Adrenal gland (tissue), 12 donors: ENCODE data around the gene AFM. TPM values are rescaled to one million over a fixed set of nuclear protein-coding genes. Genes with fewer than 3 reads are reported as not detected.
A peak's percentile ranks its signal among the peaks of the same experiment; 100 is the strongest.

Experiments used
- DNase-seq, 7 donors: peaks; one replicate each; pipeline ENCODE4 v3.0.0-alpha.2; 2019 to 2020
- H3K27ac ChIP-seq, 5 donors: fragments of 200-600 bp; sonication (generic) in 4 of 5; 1 replicate in 3 of 5; 2 replicates in 2 of 5; pipeline versions ENCODE4 v1.5.1 to v1.8.0; 2016 to 2020; ENCODE audit warnings: mild to moderate bottlenecking in 1 of 5
- H3K27me3 ChIP-seq: fragments of 200-600 bp; 2 replicates; pipeline ENCODE4 v1.8.0; 2021
- H3K36me3 ChIP-seq, 2 donors: fragments of 200-600 bp; replicated peaks in 1 of 2; 1 replicate in 1 of 2; 2 replicates in 1 of 2; pipeline versions ENCODE4 v1.5.1 to v1.8.0; 2018 to 2022
- H3K4me1 ChIP-seq, 2 donors: fragments of 200-600 bp; replicated peaks in 1 of 2; 1 replicate in 1 of 2; 2 replicates in 1 of 2; pipeline versions ENCODE4 v1.5.1 to v1.8.0; 2018 to 2021
- H3K4me3 ChIP-seq, 4 donors: fragments of 200-600 bp; sonication (generic) in 3 of 4; one replicate each; pipeline ENCODE4 v1.5.1; 2016 to 2018
- H3K9me3 ChIP-seq, 3 donors: fragments of 200-600 bp; sonication (generic) in 1 of 3; replicated peaks in 1 of 3; 1 replicate in 2 of 3; 2 replicates in 1 of 3; pipeline versions ENCODE4 v1.5.1 to v1.8.0; 2016 to 2021
- CTCF ChIP-seq, 6 experiments: fragments of 450-650 bp in 4 of 6; fragments of 200-600 bp in 2 of 6; sonication (generic) in 1 of 6; IDR thresholded peaks; 1 replicate in 5 of 6; 2 replicates in 1 of 6; pipeline versions ENCODE4 v1.5.1 to v1.8.0; 2016 to 2021; ENCODE audit warnings: antibody characterized with exemption in 6 of 6, mild to moderate bottlenecking in 2 of 6, moderate library complexity in 1 of 6
- POLR2A ChIP-seq, 2 donors: fragments of 450-650 bp; IDR thresholded peaks; one replicate each; pipeline ENCODE4 v1.6.1; 2017; ENCODE audit warnings: antibody characterized with exemption in 2 of 2, mild to moderate bottlenecking in 2 of 2, moderate library complexity in 1 of 2
- WGBS, 4 donors: extraction: QIAGEN DNeasy Blood & Tissue Kit in 2 of 4; methylation state at CpG; one replicate each; pipeline versions ENCODE4 v1.1.5 to v1.1.7; 2013 to 2017; 5-methylcytosine and 5-hydroxymethylcytosine counted together
- intact Hi-C, 2 donors: fragments of 100-400 bp; cut with DNase I; formaldehyde crosslinking; loops; one replicate each; pipeline versions ENCODE4 v1.14.1 to v1.15.0; 2022 to 2023
- polyA plus RNA-seq, 3 donors: library from polyadenylated mRNA; stranded (reverse); fragments of 200-250 nt in 2 of 3; fragments of 350-450 nt in 1 of 3; fragmentation: Illumina TruSeq in 1 of 3; extraction: RNeasy Lipid Tissue Mini Kit (QIAGEN cat#74804) in 1 of 3; gene quantifications; one replicate each; pipeline ENCODE4 v1.2.3, GENCODE V29; 2013 to 2014
- total RNA-seq, 9 donors: library from RNA; depleted of rRNA in 4 of 9; stranded (reverse); fragments of >200 nt in 4 of 9; fragments of 120-200 nt in 1 of 9; fragmentation: NEBNext Ultra II Directional in 1 of 9; extraction: Animal tissue kit (Norgen Biotek cat#: 25700) in 1 of 9; gene quantifications; one replicate each; pipeline versions ENCODE4 v1.1.0 to v1.2.4, GENCODE V29; 2013 to 2023
- donor health status: healthy with polysubstance abuse.
- donor health status: Bipolar disorder and iron deficiency.
- donor health status: DM: yes; HTN: yes; CAD: no.
- donor health status: DM: no; HTN: no; CAD: no.
- donor health status: DM: no; HTN: no; CAD: no.
- donor health status: DM: yes; HTN: yes; CAD: no.

The AFM gene
- total and polyA plus RNA-seq, 12 donors = not detected

GRCh38 chr4:73446336-73446938 is 35.1 kb upstream of the AFM start:
- 8 to 33% (median 14%) methylated on average over 2 to 4 of the region's 4 CpGs for WGBS, 4 donors
- peak in 3 of 7 donors; percentile 12 to 31 (median 21) for DNase-seq

DNA sequence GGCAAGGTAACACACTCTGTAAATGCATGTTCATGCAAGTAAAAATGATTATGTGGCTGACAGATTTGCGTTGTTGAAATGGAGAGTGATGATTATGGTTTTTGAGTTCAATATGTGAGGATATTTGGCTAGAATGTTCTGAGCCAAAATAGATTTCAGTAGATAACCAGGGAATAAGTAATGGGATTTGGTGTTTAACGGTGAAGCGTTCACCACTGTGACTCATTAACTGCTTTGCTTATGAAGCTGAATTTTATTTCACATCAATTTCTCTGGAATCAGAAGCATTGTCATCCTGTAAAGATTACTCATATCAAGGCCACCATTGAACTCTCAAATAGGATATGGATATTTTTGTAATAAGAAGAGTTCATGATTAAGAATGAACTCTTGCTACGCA is 33.9 kb upstream of the AFM start:
- no peak overlapping the region for H3K4me3 ChIP-seq
- no peaks in the 10 kb centered on the region for H3K36me3 ChIP-seq
- H3K27ac ChIP-seq = no peak overlapping the region
- no peaks in the 10 kb centered on the region for H3K9me3 ChIP-seq
- peaks cover 5% of the 10 kb centered on the region for H3K27me3 ChIP-seq
- WGBS, 4 donors = 57 to 70% (median 61%) methylated on average over 4 of the region's 4 CpGs
- TF ChIP-seq CTCF (IDR thresholded peaks at IDR 0.05) (no peak), POLR2A (IDR thresholded peaks at IDR 0.05) (no peak)
- intact Hi-C loops = no loop called here
- no peak for DNase-seq
- no peaks in the 10 kb centered on the region for H3K4me1 ChIP-seq

More at GRCh38 chr4:73446336-73446938, 35.1 kb upstream of the AFM start:
- Histone ChIP-seq H3K4me3 (no peak overlapping the region), H3K4me1 (no peaks in the 10 kb centered on the region), H3K36me3 (no peaks in the 10 kb centered on the region), H3K27ac (no peak overlapping the region), H3K9me3 (no peaks in the 10 kb centered on the region), H3K27me3 (peaks cover 5% of the 10 kb centered on the region)
- peak; percentile 50 to 66 (median 60) for TF ChIP-seq CTCF (IDR thresholded peaks at IDR 0.05)
- no peak for TF ChIP-seq POLR2A (IDR thresholded peaks at IDR 0.05)
- intact Hi-C loops = no loop called here

GRCh38 chr4:73448448-73449203 is 32.9 kb upstream of the AFM start:
- WGBS, 4 donors = 84 to 91% (median 86%) methylated on average over 4 of the region's 4 CpGs
- no peak overlapping the region for H3K27ac ChIP-seq
- H3K4me3 ChIP-seq = no peak overlapping the region
- no peak for DNase-seq
- H3K4me1 ChIP-seq = no peaks in the 10 kb centered on the region
- no peaks in the 10 kb centered on the region for H3K36me3 ChIP-seq
- no peaks in the 10 kb centered on the region for H3K9me3 ChIP-seq
- intact Hi-C loops = no loop called here
- no peak for TF ChIP-seq CTCF (IDR thresholded peaks at IDR 0.05)
- no peak for TF ChIP-seq POLR2A (IDR thresholded peaks at IDR 0.05)
- H3K27me3 ChIP-seq = peaks cover 5% of the 10 kb centered on the region

DNA sequence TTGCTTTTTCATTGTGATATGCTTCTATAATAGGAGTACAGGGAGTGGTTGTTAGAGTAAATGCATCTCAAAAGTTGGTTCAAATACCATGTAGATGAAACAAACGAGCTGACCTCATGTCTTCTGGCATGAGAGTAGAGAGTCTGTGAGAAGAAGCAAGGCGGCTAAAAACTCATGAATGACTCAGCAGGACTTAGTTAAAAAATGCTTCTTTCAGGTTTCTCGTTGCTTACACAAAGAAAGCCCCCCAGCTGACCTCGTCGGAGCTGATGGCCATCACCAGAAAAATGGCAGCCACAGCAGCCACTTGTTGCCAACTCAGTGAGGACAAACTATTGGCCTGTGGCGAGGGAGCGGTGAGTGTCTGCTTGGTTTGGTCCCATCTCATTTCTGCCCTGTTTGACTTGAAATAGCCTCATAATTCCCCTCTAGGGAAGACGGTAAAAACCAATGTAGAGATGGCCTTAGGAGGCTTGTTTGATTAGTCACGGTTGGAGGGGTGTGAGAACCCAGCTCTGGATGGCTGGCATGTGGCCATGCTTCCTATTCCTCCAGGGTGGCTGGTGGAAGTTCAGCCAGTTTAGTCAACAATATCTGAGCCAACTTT is 31.0 kb upstream of the AFM start:
- H3K4me3 ChIP-seq = no peak overlapping the region
- 63 to 71% (median 70%) methylated on average over 9 of the region's 9 CpGs for WGBS, 4 donors
- no peaks in the 10 kb centered on the region for H3K9me3 ChIP-seq
- no peaks in the 10 kb centered on the region for H3K36me3 ChIP-seq
- H3K4me1 ChIP-seq = no peaks in the 10 kb centered on the region
- H3K27ac ChIP-seq = no peak overlapping the region
- intact Hi-C loops = no loop called here
- DNase-seq = no peak
- TF ChIP-seq CTCF (IDR thresholded peaks at IDR 0.05) = no peak
- no peak for TF ChIP-seq POLR2A (IDR thresholded peaks at IDR 0.05)
- H3K27me3 ChIP-seq = peaks cover 5% of the 10 kb centered on the region
